HG02885 (cell line): Measurements from ENCODE around the gene P2RY6.
"Not testable (repeated sequence)": the region's sequence is repeated elsewhere in the genome, so short reads cannot be mapped to it uniquely, and the experiment has no call there.

ENCODE experiments used
- ATAC-seq: cut with Tn5 transposase; IDR thresholded peaks from one replicate; pipeline ENCODE4 v1.9.1; 2021; ENCODE audit warnings: mild to moderate bottlenecking; ENCODE audit not compliant: unreplicated experiment, poor library complexity

The P2RY6 gene

GRCh38 chr11:73274191-73274590 lies 2.1 kb downstream of the P2RY6 start:
- not testable (repeated sequence) for ATAC-seq

- no peak for ATAC-seq
These were observed 2.7 kb downstream of the P2RY6 start for GRCh38 chr11:73274722-73275380.

GRCh38 chr11:73275381-73275750 lies 3.2 kb downstream of the P2RY6 start:
- ATAC-seq, result no peak

GRCh38 chr11:73277467-73277866 lies 5.3 kb downstream of the P2RY6 start:
- no peak for ATAC-seq

GRCh38 chr11:73280626-73281025 lies 8.5 kb downstream of the P2RY6 start:
- ATAC-seq, result no peak

- no peak for ATAC-seq
These were observed 9.1 kb downstream of the P2RY6 start for GRCh38 chr11:73281201-73281741.

- no peak for ATAC-seq
These were observed 9.9 kb downstream of the P2RY6 start for GRCh38 chr11:73281796-73282660.

GRCh38 chr11:73283276-73284000 lies 11.3 kb downstream of the P2RY6 start:
- no peak for ATAC-seq

- no peak for ATAC-seq
These were observed 12.0 kb downstream of the P2RY6 start for GRCh38 chr11:73284106-73284505.

GRCh38 chr11:73285721-73286120 lies 13.6 kb downstream of the P2RY6 start:
- ATAC-seq, result no peak

- ATAC-seq, result no peak
These were observed 14.2 kb downstream of the P2RY6 start for GRCh38 chr11:73286240-73286810.

GRCh38 chr11:73287400-73288101 lies 15.4 kb downstream of the P2RY6 start:
- ATAC-seq, result no peak

- ATAC-seq, result no peak
These were observed 16.2 kb downstream of the P2RY6 start for GRCh38 chr11:73288192-73288872.

- ATAC-seq, result peak; percentile 60
These were observed 17.0 kb downstream of the P2RY6 start for GRCh38 chr11:73288873-73289707.

- ATAC-seq, result no peak
These were observed 18.4 kb downstream of the P2RY6 start for GRCh38 chr11:73290536-73290935.

GRCh38 chr11:73291196-73291595 lies 19.1 kb downstream of the P2RY6 start:
- ATAC-seq, result no peak

- ATAC-seq, result no peak
These were observed 19.8 kb downstream of the P2RY6 start for GRCh38 chr11:73291781-73292524.

- no peak for ATAC-seq
These were observed 20.4 kb downstream of the P2RY6 start for GRCh38 chr11:73292525-73292894.
